Measurements from ENCODE around the gene CLDN24.

CLDN24 gene

GRCh38 chr4:183287309-183287659 is 34.9 kb downstream of the CLDN24 start:
- DNase-seq (ENCODE audit: low read depth), result no peak
- TF ChIP-seq, protein P1, sequence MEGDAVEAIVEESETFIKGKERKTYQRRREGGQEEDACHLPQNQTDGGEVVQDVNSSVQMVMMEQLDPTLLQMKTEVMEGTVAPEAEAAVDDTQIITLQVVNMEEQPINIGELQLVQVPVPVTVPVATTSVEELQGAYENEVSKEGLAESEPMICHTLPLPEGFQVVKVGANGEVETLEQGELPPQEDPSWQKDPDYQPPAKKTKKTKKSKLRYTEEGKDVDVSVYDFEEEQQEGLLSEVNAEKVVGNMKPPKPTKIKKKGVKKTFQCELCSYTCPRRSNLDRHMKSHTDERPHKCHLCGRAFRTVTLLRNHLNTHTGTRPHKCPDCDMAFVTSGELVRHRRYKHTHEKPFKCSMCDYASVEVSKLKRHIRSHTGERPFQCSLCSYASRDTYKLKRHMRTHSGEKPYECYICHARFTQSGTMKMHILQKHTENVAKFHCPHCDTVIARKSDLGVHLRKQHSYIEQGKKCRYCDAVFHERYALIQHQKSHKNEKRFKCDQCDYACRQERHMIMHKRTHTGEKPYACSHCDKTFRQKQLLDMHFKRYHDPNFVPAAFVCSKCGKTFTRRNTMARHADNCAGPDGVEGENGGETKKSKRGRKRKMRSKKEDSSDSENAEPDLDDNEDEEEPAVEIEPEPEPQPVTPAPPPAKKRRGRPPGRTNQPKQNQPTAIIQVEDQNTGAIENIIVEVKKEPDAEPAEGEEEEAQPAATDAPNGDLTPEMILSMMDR (conservative IDR thresholded peaks at IDR 0.05; ENCODE audit: low read length), result no peak
- no peak overlapping the region for H3K4me3 ChIP-seq (ENCODE audit: low read length)

- TF ChIP-seq, protein P1 (conservative IDR thresholded peaks at IDR 0.05; ENCODE audit: low read length), result no peak
- DNase-seq (ENCODE audit: low read depth), result no peak
- H3K4me3 ChIP-seq (ENCODE audit: low read length), result no peak overlapping the region
These were observed 35.5 kb downstream of the CLDN24 start for GRCh38 chr4:183286590-183287308.

DNA sequence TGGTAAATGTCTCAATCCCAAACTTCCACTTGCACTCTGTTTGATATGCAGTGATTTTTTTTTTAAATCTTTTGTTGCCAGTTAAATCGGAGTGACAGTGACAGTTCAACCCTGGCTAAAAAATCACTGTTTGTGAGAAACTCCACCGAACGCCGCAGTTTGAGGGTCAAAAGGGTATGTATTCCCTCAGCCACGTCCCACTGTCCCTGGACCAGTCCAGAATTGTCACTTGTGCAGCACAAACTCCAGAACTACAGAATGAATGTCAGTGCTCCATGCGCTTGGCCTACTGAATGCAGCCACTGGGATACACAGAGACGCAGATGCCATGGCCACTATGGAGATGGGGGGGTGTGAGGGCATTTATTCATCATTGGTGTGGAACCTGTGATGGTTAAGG is 36.3 kb downstream of the CLDN24 start:
- no peak for DNase-seq (ENCODE audit: low read depth)
- TF ChIP-seq, protein P1 (conservative IDR thresholded peaks at IDR 0.05; ENCODE audit: low read length), result no peak
- no peak overlapping the region for H3K4me3 ChIP-seq (ENCODE audit: low read length)

DNA sequence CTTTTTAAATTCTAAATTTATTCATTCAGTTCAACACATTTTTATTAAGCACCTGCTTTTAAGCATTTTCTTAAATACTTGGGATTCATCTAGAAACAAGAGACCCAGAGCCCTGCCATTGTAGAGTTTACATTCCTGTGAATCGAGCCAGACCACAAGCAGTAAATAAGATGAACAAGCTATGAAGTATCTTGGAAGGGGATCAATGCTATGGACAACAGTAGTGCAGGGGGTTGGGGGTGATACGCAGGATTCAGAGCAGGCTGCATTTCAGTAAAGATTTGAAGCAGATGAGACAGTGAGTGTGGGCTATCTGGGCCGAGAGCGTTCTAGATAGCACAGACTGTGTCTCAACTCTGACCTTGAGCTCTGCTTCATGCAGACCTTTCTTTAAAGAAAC is 37.3 kb downstream of the CLDN24 start:
- H3K4me3 ChIP-seq (ENCODE audit: low read length), result no peak overlapping the region
- TF ChIP-seq, protein P1 (conservative IDR thresholded peaks at IDR 0.05; ENCODE audit: low read length), result no peak
- peak; percentile 87 for DNase-seq (ENCODE audit: low read depth)

DNA sequence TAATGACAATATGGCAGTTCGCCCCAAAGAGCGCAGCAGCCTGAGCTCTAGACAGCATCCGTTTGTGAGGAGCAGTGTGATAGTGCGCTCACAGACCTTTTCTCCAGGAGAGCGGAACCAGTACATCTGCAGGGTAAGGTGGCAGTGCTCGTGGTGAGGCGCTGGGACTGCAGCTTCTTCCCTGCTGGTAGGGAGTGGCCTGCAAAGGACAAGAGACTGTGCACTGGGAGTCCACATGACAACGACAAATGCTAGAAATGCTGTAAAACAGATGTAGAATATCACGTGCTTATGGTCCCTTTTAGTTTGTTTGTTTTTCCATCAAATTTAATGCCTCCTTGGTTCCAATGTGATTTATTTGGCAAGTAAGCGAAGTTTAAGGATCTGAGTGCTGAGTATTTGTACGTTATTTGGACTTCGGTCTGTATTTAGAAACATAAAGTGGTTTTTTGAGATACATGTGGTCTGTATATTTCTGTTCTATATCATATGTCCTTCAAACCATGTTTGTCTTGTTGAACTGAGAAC is 37.9 kb downstream of the CLDN24 start:
- DNase-seq (ENCODE audit: low read depth), result no peak
- TF ChIP-seq, protein P1 (conservative IDR thresholded peaks at IDR 0.05; ENCODE audit: low read length), result no peak
- H3K4me3 ChIP-seq (ENCODE audit: low read length), result no peak overlapping the region

- TF ChIP-seq, protein P1 (conservative IDR thresholded peaks at IDR 0.05; ENCODE audit: low read length), result no peak
- DNase-seq (ENCODE audit: low read depth), result no peak
- no peak overlapping the region for H3K4me3 ChIP-seq (ENCODE audit: low read length)
These were observed 46.1 kb downstream of the CLDN24 start for GRCh38 chr4:183276106-183276505.

GRCh38 chr4:183272384-183272783 is 49.8 kb downstream of the CLDN24 start:
- TF ChIP-seq, protein P1 (conservative IDR thresholded peaks at IDR 0.05; ENCODE audit: low read length), result no peak
- no peak for DNase-seq (ENCODE audit: low read depth)
- no peak overlapping the region for H3K4me3 ChIP-seq (ENCODE audit: low read length)
